CD1c-positive myeloid dendritic cell (primary cell): Measurements from ENCODE around the gene KLHL24.
"Not testable (repeated sequence)": the region's sequence is repeated elsewhere in the genome, so short reads cannot be mapped to it uniquely, and the experiment has no call there.

Source experiments
- DNase-seq: peaks from one replicate; pipeline ENCODE4 v3.0.0-alpha.2; 2016; ENCODE audit errors: extremely low spot score

The KLHL24 gene

DNA sequence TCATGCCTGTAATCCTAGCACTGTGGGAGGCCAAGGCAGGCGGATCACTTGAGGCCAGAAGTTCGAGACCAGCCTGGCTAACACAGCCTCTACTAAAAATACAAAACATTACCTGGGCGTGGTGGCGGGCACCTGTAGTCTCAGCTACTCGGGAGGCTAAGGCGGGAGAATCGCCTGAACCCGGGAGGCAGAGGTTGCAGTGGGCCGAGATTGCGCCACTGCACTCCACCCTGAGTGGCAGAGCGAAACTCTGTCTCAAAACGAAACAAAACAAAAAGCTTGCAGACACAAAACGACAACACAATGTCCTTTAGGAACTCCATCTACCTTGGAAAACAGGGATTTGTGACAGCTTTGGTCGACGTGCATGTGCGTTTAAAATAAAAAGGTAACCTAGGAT lies 716 bp upstream of the KLHL24 start:
- no peak for DNase-seq

DNA sequence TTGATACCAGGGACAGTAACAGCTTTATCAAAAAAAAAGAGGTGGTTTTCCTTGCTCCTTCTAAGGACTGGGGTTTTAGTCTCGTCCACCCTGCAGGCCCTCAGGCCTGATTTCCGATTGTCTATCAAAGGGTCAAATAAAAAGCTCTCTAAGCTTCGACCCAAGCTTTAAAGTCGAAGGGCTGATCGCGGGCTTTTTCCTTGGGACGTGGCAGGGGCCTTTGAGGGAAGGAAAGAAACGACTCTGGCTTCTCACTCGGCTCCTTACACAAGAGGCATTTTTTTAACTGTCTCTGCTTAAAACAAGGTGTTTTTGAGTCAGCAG lies 354 bp upstream of the KLHL24 start:
- DNase-seq, result no peak

DNA sequence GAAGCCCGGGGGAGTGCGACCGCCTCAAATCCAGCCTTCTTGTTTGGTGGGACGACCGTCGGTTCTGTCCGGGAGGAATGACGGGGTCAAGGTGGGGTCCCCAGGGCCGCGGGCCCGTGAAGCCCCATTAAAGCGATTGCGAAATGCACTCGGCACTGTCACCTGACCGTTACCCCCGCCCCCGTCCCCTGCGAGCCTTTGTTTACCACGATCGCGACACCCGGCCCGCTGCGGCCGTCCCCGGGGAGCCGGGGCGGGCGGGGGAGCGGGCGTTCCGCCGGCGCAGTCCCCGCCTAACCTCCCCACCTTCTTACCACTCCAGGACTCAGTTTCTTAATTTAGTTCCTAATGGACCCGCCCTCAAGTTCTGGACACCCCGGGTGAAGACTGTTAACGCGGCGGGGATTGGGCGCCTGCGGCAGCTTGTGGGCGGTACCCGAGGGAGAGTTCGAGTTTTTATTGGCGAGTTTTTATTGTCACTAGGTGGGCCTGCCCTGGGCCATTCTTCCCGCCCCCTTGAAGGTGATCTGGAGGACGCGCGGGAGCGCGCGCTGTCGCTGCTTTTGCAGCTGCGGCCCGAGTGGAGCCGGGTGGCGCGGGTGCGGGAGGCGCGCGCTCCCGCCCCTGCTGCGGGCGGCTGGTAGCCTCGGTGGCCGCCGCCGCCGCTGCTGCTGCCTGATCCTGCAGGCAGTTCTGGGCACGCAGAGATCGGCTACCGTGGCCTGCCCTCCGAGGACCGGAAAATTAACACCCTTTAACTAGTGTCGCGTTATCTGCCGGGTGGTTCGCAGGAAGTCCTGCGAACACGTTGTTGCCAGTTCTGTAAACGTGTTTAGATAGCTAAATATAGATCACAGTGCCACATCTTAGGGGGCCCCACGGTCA lies 1.0 kb downstream of the KLHL24 start:
- DNase-seq, result peak; percentile 97

GRCh38 chr3:183637106-183637486 lies 1.7 kb downstream of the KLHL24 start:
- DNase-seq, result no peak

DNA sequence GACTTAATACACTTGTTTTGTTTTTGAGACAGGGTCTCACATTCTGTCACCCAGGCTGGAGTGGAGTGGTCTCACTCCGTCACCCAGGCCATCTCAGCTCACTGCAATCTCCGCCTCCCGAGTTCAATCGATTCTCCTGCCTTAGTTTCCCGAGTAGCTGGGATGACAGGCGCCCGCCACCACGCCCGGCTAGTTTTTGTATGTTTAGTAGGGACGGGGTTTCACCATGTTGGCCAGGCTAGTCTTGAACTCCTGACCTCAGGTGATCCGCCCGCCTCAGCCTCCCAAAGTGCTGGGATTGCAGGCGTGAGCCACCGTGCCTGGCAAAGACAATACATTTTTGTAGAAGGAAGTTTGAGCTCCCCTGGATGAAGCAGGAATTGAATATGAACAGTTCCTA lies 2.2 kb downstream of the KLHL24 start:
- DNase-seq, result not testable (repeated sequence)

DNA sequence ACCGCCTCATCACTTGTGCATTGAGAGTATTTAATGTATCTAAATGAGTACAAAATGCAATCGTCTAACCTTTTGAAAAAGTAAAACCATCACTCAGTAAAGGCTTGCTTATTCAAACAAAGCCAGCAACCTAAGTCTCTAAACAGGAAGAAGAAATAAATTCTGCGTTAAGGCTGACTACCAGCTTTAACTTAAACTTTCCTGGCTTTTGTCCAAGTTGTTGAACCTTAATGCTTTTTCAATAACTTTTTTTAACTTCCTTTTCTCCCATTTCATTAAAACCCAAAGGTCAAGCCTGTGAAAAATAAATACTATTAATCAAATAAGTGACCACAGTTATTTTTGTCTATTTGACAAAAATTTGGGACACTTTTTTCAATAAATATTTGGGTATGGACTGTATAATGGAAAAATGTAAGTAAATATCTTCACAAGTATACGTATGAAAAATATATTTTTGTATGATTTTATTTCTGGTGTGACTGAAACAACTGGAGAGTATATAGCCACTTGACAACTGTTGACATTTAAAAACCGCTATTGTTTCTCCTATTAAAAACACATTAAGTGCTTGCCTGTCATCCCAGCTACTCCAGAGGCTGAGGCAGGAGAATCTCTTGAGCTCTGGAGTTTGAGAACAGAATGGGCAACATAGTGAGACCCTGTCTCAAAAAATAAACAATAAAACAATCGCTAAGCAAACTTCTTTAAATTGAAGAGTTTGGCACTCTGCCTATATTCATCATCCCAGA lies 2.9 kb downstream of the KLHL24 start:
- peak; percentile 32 for DNase-seq

DNA sequence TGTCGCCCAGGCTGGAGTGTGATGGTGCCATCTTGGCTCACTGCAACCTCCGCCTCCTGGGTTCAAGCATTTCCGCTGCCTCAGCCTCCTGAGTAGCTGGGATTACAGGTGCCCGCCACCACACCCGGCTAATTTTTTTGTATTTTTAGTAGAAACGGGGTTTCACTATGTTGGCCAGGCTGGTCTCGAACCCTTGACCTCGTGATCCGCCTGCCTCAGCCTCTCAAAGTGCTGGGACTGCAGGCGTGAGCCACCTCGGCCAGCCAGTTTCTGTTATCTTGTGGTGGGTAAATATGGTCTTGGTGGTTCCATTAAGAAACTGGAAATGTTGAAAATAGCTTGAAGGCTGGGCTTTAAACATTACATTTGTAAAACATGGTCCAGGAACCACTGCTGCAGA lies 5.2 kb downstream of the KLHL24 start:
- DNase-seq, result not testable (repeated sequence)

- no peak for DNase-seq
These were observed 6.5 kb downstream of the KLHL24 start for GRCh38 chr3:183641882-183642281.

DNA sequence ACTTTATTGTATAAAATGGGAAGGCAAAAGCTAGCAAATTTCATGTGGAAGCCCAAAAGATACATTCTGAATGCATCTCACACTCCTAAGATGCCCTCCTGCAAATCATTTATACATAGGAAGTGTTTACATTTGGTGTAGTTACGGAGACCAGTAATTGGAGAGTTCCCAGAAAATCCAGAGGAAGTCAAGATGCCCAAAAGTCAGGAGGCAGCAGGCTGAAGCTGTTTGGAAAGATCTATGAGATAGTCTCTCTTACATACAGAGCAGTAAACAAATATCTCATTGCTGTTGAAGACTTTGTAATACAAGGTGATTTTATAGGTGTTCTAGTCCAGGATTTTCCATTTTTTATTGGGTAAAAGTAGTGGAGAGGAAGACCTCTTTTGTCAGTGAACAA lies 8.8 kb downstream of the KLHL24 start:
- DNase-seq, result no peak

GRCh38 chr3:183645254-183645653 lies 9.8 kb downstream of the KLHL24 start:
- DNase-seq, result no peak

DNA sequence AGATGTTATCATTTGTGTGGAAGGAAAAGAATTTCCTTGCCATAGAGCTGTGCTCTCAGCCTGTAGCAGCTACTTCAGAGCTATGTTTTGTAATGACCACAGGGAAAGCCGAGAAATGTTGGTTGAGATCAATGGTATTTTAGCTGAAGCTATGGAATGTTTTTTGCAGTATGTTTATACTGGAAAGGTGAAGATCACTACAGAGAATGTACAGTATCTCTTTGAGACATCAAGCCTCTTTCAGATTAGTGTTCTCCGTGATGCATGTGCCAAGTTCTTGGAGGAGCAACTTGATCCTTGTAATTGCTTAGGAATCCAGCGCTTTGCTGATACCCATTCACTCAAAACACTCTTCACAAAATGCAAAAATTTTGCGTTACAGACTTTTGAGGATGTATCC lies 15.1 kb downstream of the KLHL24 start:
- no peak for DNase-seq

DNA sequence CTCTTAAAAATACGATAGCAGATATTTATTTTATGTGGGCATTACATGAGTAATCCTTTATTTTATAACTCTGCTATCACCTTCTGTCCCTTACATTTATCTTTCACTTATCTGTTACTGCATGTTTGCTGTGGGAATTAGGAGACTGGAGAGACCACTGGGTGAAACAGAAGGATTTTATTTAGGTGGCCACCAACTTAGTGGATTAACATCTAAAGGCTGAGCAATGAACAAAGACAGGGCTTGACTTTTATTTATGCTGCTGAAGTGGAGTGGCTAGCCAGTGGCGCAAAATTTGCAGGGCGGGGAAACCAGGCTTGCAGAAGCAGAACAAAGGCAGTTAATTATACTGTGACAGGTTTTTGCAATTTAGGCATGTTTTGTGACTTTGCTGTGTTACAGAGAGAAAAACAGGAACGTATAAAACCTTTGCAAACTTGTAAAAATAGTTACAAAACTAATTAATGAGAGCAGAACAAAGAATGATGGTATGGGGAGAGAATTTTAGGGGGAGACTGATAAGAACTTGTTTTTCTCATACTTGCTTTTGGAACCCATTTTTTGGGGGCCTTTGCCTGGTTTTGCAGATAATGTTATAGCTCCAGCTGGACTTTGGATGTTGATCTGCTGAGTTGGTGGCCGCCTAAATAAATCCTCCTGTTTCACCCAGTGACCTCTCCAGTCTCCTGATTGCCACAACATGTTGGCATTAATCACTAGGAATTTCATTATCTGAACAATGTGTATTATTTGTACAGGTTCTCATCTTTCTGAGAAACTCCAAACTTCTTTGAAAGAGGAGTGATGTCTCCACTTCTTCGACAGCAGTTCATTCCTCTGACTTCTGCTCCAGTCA lies 18.0 kb downstream of the KLHL24 start:
- DNase-seq, result no peak

- DNase-seq, result no peak
These were observed 19.3 kb downstream of the KLHL24 start for GRCh38 chr3:183654727-183655126.

GRCh38 chr3:183662099-183662498 lies 26.7 kb downstream of the KLHL24 start:
- DNase-seq, result no peak

GRCh38 chr3:183664913-183665381 lies 29.5 kb downstream of the KLHL24 start:
- no peak for DNase-seq

- DNase-seq, result no peak
These were observed 44.6 kb downstream of the KLHL24 start for GRCh38 chr3:183680061-183680460.

DNA sequence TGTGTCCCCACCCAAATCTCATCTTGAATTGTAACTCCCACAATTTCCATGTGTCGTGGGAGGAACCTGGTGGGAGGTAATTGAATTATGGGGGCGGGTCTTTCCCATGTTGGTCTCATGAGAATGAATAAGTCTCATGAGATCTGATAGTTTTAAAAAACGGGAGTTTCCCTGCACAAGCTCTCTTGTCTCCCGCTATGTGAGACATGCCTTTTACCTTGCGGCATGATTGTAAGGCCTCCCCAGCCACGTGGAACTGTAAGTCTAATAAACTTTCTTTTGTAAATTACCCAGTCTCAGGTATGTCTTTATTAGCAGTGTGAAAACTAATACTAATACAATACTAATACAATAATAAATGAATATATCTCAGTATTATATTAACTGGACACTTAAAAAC lies 52.3 kb downstream of the KLHL24 start:
- DNase-seq, result no peak

DNA sequence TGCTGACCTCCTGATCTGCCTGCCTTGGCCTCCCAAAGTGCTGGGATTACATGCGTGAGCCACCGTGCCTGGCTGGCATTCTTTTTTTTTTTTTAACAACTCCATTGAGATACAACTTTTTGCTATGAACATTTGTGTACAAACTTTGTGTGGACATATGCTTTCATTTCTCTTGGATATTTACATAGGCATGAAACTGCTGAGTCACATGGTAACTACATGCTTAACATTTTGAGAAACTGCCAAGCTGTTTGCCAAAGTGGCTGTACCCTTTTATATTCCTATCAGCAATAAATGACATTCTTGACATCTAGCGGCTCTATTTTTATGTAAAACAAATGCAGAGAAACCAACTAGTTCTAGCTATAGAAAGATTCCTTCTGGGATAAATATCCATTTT lies 53.5 kb downstream of the KLHL24 start:
- DNase-seq, result no peak

DNA sequence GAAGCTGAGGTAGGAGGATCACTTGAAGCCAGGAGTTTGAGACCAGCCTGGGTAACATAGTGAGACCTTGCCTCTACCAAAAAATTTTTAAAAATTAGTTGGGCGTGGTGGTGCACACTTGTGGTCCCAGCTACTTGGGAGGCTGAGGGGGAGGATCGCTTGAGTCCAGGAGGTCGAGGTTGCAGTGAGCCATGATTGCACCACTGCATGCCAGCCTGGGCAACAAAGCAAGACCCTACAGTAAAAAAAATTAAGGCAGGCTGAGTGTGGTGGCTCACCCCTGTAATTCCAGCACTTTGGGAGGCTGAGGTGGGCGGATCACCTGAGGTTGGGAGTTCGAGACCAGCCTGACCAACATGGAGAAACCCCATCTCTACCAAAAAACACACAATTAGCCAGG lies 54.2 kb downstream of the KLHL24 start:
- DNase-seq, result not testable (repeated sequence)

GRCh38 chr3:183690402-183690995 lies 55.1 kb downstream of the KLHL24 start:
- no peak for DNase-seq

DNA sequence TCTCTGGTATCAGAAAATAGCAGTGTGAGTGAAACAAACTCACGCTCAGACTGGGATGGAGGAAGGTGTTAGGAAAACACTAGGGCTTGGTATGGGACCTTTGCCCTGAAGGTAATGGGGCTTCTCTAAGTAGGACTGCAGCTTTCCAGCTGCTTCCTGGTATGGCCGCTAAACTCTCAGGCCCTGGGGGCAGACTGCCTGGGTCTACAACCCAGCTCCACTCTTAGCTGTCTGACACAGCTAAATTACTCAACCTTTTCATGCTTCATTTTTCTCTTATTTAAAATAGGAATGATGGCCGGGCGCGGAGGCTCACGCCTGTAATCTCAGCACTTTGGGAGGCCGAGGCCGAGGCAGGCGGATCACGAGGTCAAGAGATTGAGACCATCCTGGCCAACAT lies 57.0 kb downstream of the KLHL24 start:
- DNase-seq, result no peak
